ENCODE results near the gene ALB. TPM values are rescaled to one million over a fixed set of nuclear protein-coding genes. Genes with fewer than 3 reads are reported as not detected.

The ALB gene
- total RNA-seq, 2 donors from 2014 or later, result 1.4 to 3.5 TPM

GRCh38 chr4:73423184-73423583, 19.1 kb downstream of the ALB start:
- no peaks in the 10 kb centered on the region for H3K27me3 Mint-ChIP-seq (ENCODE audit: insufficient read depth)
- H3K36me3 Mint-ChIP-seq (ENCODE audit: low read depth), result no peaks in the 10 kb centered on the region
- H3K27ac Mint-ChIP-seq, result no peak overlapping the region
- H3K9me3 Mint-ChIP-seq, result no peaks in the 10 kb centered on the region
- TF ChIP-seq CTCF (conservative IDR thresholded peaks at IDR 0.05), result no peak
- Histone ChIP-seq H3K36me3 (ENCODE audit: control insufficient read depth, insufficient read depth, low read length) (no peaks in the 10 kb centered on the region), H3K9ac (ENCODE audit: extremely low read depth, low read length, poor library complexity, severe bottlenecking) (no peak overlapping the region), H3K27ac (ENCODE audit: low read depth, low read length) (no peak overlapping the region), H3K4me1 (ENCODE audit: control insufficient read depth, insufficient read depth, low read length) (no peaks in the 10 kb centered on the region), H3K9me3 (ENCODE audit: control insufficient read depth, low read length) (no peaks in the 10 kb centered on the region), H3K4me3 (ENCODE audit: low read length) (no peak overlapping the region), H3K27me3 (ENCODE audit: control insufficient read depth, insufficient read depth, low read length, poor library complexity, severe bottlenecking) (no peaks in the 10 kb centered on the region)
- H3K4me3 Mint-ChIP-seq, result no peak overlapping the region
- H3K4me1 Mint-ChIP-seq, result peaks cover 9% of the 10 kb centered on the region
- DNase-seq, result no peak

- peaks cover 3% of the 10 kb centered on the region for H3K27me3 Mint-ChIP-seq (ENCODE audit: insufficient read depth)
- H3K4me1 Mint-ChIP-seq, result peaks cover 12% of the 10 kb centered on the region
- Histone ChIP-seq H3K27me3 (ENCODE audit: control insufficient read depth, insufficient read depth, low read length, poor library complexity, severe bottlenecking) (no peaks in the 10 kb centered on the region), H3K27ac (ENCODE audit: low read depth, low read length) (no peak overlapping the region), H3K9ac (ENCODE audit: extremely low read depth, low read length, poor library complexity, severe bottlenecking) (no peak overlapping the region), H3K4me1 (ENCODE audit: control insufficient read depth, insufficient read depth, low read length) (no peaks in the 10 kb centered on the region), H3K9me3 (ENCODE audit: control insufficient read depth, low read length) (no peaks in the 10 kb centered on the region), H3K36me3 (ENCODE audit: control insufficient read depth, insufficient read depth, low read length) (no peaks in the 10 kb centered on the region), H3K4me3 (ENCODE audit: low read length) (no peak overlapping the region)
- no peaks in the 10 kb centered on the region for H3K9me3 Mint-ChIP-seq
- DNase-seq, result no peak
- WGBS, 2 experiments (ENCODE audit: insufficient coverage in 1 of 2, insufficient read length in 1 of 2), result 87% methylated on average over 3 of the region's 3 CpGs; no CpG with 5 or more reads in 1 of the 2 experiments
- no peaks in the 10 kb centered on the region for H3K36me3 Mint-ChIP-seq (ENCODE audit: low read depth)
- no peak for TF ChIP-seq CTCF (conservative IDR thresholded peaks at IDR 0.05)
- no peak overlapping the region for H3K27ac Mint-ChIP-seq
- H3K4me3 Mint-ChIP-seq, result no peak overlapping the region
These were observed 22.6 kb downstream of the ALB start for GRCh38 chr4:73426666-73427065.

- no peaks in the 10 kb centered on the region for H3K27me3 ChIP-seq (ENCODE audit: control insufficient read depth, insufficient read depth, low read length, poor library complexity, severe bottlenecking)
These were observed 25.0 kb downstream of the ALB start for GRCh38 chr4:73429118-73429517.

More at GRCh38 chr4:73429118-73429517, 25.0 kb downstream of the ALB start:
- Mint-ChIP-seq H3K4me3 (no peak overlapping the region), H3K36me3 (ENCODE audit: low read depth) (no peaks in the 10 kb centered on the region), H3K27me3 (ENCODE audit: insufficient read depth) (peaks cover 3% of the 10 kb centered on the region), H3K27ac (no peak overlapping the region), H3K9me3 (no peaks in the 10 kb centered on the region), H3K4me1 (peaks cover 20% of the 10 kb centered on the region)
- H3K4me3 ChIP-seq (ENCODE audit: low read length), result no peak overlapping the region
- peaks cover 9% of the 10 kb centered on the region for H3K4me1 ChIP-seq (ENCODE audit: control insufficient read depth, insufficient read depth, low read length)
- no peak for DNase-seq
- TF ChIP-seq CTCF (conservative IDR thresholded peaks at IDR 0.05), result no peak
- no peak overlapping the region for H3K27ac ChIP-seq (ENCODE audit: low read depth, low read length)
- H3K36me3 ChIP-seq (ENCODE audit: control insufficient read depth, insufficient read depth, low read length), result no peaks in the 10 kb centered on the region
- WGBS, 2 experiments (ENCODE audit: insufficient coverage in 1 of 2, insufficient read length in 1 of 2), result 89 to 100% methylated on average over 1 to 2 of the region's 2 CpGs
- H3K9me3 ChIP-seq (ENCODE audit: control insufficient read depth, low read length), result no peaks in the 10 kb centered on the region
- no peak overlapping the region for H3K9ac ChIP-seq (ENCODE audit: extremely low read depth, low read length, poor library complexity, severe bottlenecking)

Measured in endodermal cell (in vitro differentiated cells).